Ovary (tissue), 3 donors: ENCODE data around the gene TPSB2.
"Not testable (repeated sequence)": the region's sequence is repeated elsewhere in the genome, so short reads cannot be mapped to it uniquely, and the experiment has no call there.

Source experiments
- CTCF ChIP-seq, 3 donors: fragments of 450-650 bp in 2 of 3; fragments of 200-600 bp in 1 of 3; IDR thresholded peaks; one replicate each; pipeline versions ENCODE4 v1.5.1 to v1.8.0; 2016 to 2022; ENCODE audit warnings: antibody characterized with exemption in 3 of 3, mild to moderate bottlenecking in 1 of 3
- EP300 ChIP-seq: sonication (generic); formaldehyde crosslinking; IDR thresholded peaks from one replicate; pipeline ENCODE4 v1.6.1; 2017; ENCODE audit warnings: antibody characterized with exemption
- donor health status: DM: no; HTN: no; CAD: no.

GRCh38 chr16:1243363-1243762, 13.4 kb upstream of the TPSB2 start:
- not testable (repeated sequence) for TF ChIP-seq CTCF (IDR thresholded peaks at IDR 0.05); EP300
